Stimulated activated CD4-positive, alpha-beta T cell treated with anti-CD3 and anti-CD28 coated beads, Interleukin-4, amount 100 ng/mL, for 48 hours (primary cell): Measurements from ENCODE around the gene SERPINB7.
"Not testable (repeated sequence)": the region's sequence is repeated elsewhere in the genome, so short reads cannot be mapped to it uniquely, and the experiment has no call there.

Experiments used
- DNase-seq, 2 donors: peaks; one replicate each; pipeline ENCODE4 v3.0.0-alpha.2; 2020; ENCODE audit warnings: low read depth in 2 of 2

The SERPINB7 gene, protein sequence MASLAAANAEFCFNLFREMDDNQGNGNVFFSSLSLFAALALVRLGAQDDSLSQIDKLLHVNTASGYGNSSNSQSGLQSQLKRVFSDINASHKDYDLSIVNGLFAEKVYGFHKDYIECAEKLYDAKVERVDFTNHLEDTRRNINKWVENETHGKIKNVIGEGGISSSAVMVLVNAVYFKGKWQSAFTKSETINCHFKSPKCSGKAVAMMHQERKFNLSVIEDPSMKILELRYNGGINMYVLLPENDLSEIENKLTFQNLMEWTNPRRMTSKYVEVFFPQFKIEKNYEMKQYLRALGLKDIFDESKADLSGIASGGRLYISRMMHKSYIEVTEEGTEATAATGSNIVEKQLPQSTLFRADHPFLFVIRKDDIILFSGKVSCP

DNA sequence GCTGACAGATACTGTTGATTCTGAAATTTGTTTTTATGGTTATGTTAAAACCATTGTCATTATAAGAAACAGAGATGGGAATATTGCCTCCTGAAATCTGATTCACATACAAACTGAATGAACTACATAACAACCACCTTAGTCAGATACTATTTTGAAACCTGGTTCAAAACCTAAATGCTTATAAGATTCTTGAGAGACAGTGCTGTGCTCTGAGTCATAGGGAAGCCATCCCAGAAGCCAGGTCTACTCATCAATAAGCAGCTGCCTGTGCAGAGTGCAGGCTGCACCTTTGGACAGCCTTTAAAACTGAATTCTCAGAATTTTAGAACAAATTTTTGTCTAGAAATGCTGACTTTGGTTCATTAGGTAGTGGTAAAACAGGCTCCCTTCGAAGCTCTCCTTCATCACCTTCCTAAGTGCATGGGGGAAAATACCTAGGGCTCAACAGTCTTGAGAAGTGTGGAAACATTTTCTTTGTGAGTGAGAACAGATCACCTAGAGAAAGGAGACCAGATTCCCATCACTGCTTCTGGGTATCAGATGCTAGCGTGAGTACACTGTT is at the start of gene SERPINB7:
Gene SERPINB7, plus strand, starts transcription at position 253 of the 565 bp plus-strand sequence. CDS start 6,955 bp downstream, outside the sequence.
- DNase-seq: no peak

DNA sequence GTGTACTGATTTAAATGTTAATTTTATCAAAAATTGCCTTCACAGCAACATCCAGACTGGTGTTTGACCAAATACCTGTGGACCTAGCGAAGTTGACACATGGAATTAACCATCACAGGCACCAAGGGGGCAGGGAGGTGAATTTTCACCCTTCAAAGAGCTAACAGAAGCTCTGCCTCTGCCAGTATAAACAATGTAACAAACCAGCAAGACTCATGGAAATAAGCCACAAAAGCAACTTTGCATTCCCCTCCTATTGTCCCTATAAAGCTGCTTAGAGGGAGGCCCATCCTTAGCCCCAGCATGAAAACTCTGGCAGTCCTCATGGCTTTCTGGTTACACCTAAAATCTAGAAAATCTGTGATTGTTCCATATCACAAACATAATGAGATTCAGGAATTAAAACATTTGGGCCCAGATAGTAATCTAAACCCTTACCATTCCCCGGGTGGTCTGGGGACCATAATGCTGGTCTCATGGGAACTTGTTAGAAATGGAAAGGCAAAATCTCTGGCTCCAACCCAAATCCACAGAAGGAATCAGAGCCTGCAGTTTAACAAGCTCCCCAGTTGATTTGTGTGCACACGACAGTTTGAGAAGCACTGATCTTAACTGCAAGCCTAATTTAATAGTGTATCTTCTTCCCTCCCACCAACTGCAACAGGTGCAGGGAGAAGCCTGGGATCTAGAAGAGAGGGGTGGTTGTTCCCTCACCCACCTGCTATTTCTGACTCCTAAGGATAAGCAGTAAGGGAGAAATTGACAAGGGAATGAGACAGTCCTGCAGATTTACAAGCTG is 49.3 kb upstream of the SERPINB7 start:
- DNase-seq: no peak

DNA sequence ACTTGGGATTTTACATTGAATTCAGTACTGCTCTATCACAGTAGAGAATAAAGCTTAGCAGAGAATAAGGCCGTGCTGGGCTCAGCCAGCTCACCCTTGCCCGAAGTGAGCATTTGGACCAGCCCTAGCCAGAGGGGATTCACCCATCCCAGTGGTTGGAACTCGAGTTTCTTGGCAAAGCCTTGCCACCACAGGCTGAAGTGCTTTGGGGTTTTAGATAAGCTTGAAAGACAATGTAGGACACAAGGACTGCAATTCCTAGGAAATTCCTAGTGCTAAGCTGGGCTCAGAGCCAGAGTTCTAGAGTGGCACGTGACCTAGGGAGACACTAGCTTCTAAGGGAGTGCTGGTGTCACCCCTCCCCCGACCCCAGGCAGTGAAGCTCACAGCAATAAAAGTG is 44.4 kb upstream of the SERPINB7 start:
- DNase-seq: no peak

DNA sequence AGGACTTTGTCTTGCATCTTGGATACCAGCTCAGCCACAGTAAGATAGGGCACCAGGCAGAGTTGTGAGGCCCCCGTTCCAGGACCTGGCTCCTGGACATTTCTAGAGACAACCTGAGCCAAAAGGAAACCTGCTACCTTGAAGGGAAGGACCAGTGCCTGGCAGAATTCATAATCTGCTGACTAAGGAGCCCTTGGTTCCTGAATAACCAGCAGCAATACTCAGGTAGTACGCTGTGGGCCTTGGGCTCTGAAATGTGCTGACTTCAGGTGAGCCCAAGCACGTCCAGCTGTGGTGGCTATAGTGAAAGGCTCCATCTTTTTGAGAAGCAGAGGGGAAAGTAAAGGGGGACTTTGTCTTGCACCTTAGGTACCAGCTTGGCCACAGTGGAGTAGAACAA is 44.0 kb upstream of the SERPINB7 start:
- DNase-seq: no peak

- DNase-seq: no peak
Measured at GRCh38 chr18:63736876-63737275, 38.3 kb upstream of the SERPINB7 start.

DNA sequence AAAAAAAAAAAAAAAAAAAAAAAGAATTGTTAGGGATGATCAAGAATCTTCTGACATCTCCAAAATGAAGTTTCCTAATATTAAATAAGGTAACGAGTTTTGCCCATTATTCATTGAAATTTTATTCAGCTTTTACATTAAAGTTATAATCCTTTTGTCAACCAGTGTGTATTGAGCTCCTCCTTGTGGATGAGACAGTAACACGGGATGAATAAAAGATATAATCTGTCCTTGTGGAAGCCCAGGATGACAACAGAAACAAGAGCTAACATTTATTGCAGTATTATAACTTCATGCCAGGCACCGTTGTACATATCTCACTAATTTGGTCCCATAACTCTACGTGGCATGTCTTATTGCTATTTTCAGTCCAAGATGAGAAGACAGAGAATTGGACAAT is 33.4 kb upstream of the SERPINB7 start:
- no peak for DNase-seq

DNA sequence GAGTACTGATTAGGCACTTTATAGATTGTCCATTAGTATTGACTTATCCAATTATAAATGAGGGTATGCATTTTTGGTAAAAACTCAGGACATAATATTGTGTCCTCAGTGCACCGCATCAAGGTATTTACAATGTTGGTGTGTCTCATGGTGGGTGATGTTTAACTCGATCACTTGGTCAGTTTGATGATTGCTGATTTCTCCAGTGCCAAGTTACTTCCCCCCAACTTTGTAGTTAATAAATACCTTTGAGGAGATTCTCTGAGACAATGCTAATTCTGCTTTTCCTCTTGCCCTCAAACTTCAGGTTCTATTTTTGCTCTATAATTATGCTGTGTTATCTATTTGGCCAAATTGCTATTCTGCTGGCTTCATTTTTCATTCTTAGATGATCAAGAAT is 28.2 kb upstream of the SERPINB7 start:
- DNase-seq: no peak

DNA sequence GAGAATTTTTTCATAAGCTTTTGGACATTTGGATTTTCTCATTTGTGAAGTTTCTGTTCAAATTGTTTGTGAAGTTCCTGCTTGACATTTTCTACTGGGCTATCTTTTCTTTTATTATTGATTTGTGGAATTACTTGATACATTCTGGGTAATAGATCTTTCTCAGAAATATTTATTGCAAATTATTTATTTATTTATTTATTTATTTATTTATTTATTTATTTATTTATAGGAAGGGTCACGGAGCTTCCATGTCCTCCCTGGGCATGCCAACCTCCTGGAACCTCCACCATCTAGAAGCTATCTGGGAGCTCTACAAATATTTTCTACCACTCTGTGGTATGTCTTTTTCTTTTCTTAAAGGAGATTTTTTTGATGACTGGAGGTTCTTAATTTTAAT is 25.7 kb upstream of the SERPINB7 start:
- DNase-seq: no peak

GRCh38 chr18:63752636-63753035 is 22.6 kb upstream of the SERPINB7 start:
- no peak for DNase-seq

DNA sequence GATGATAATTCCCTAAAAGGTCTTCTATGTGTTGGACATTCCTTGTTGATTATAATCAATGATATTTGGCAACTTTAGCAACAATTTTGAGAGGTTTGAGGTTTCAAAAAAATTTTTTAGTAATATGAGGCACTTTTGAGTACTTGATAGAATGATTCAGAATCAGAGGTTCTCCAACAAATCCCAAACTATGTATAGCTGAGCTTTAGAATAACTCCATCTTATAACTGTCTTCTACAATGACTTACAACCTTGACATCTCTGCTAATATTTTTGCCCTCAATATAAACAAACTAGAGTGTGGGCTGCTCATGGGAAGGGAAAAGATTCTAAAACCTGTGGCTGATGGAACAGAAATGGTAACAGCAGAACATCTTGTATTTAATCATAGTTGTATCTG is 21.5 kb upstream of the SERPINB7 start:
- no peak for DNase-seq

DNA sequence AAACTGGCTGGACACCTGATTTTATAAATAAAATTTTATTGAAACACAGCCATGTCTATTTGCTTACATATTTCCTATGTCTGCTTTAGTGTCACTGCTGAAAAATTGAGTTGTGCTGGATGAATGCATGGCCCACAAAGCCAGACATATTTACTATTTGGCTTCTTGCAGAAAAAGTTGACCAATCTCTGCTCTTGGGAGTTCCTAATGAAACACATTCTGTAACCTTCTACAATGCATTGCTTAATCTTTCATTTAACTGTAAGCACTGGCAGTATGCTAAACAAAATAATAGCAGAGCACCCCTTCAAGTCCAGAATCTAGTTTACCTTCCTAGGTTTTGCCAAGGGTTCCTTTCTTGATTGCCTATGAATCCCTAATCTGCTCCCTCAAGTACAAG is 17.7 kb upstream of the SERPINB7 start:
- DNase-seq: no peak

- DNase-seq: no peak
Measured at GRCh38 chr18:63758615-63759240, 16.5 kb upstream of the SERPINB7 start.

GRCh38 chr18:63759786-63760185 is 15.4 kb upstream of the SERPINB7 start:
- DNase-seq: not testable (repeated sequence)

GRCh38 chr18:63762518-63762917 is 12.7 kb upstream of the SERPINB7 start:
- DNase-seq: no peak

DNA sequence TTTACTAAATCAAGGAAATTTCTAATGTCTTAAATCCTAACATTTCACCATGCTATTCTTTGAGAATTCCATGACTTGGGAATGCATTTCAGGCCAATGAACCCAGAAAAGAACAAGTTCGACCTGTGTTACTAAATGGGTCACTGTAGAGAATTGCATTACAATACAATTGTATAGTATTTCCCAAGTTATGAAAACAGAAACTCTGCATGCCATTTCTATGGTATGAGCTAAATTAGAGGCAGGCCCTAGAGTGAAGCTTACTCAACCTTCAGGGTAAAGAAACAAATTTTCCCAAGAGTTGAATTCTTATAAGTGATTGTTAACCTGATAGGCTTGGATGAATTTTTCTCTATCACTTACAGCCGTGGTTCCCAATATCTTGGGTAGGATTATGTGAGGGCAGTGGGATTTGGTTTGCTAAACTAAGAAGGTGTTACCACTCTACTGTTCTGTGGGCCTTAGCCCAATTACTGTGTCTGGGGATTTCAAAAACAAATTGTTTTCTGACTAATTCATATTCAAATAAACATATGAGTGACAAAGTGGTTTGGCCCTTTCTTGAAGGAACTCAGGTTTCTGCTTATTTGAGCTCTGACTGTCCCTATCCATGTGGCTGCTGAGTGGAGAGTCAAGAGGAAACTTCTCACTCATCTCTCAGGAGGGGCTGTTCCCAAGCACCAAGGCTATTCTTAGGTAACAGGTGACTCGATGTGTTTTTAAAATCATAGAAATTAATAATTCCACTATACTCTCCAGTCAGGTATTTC is 11.2 kb upstream of the SERPINB7 start:
- DNase-seq: no peak

DNA sequence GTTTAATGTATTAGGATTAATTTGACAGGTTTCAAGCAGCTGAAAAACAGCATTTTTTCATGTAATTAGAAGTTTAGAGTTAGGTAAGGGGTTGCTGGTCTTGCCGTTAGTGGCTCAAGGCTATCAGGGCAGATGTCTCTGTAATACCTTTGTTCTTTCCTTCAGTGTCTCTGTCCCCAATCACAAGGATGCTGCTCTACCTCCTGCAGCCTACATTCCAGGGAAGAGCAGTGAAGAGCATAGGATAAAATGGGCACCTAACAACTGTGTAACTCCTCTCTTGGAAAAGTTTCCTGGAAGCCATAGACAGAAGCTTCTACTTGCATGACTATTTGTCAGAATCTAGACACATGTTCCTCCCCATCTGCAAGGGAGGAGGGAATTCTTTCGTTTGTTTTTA is 9.4 kb upstream of the SERPINB7 start:
- no peak for DNase-seq

GRCh38 chr18:63773551-63773950 is 1.7 kb upstream of the SERPINB7 start:
- DNase-seq: no peak

DNA sequence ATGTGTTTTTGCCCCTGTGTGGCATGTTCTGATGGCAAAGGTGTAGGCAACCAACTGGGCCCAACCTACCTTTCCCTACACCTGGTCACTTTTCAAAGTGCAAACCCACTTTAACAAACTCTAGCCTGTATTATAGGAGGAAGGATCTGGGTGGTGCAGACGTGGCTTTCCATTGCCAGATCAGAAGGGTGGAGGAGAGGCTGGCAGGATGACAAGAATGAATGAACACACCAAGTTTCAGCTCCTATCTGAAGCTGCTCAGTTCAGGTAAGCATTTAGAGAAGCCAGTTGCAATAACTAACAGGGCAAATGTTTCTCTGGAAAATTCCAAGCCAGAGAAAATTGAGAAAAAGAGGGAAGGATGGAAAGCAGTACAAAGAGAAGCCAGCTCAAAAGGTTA is 707 bp upstream of the SERPINB7 start:
- no peak for DNase-seq

DNA sequence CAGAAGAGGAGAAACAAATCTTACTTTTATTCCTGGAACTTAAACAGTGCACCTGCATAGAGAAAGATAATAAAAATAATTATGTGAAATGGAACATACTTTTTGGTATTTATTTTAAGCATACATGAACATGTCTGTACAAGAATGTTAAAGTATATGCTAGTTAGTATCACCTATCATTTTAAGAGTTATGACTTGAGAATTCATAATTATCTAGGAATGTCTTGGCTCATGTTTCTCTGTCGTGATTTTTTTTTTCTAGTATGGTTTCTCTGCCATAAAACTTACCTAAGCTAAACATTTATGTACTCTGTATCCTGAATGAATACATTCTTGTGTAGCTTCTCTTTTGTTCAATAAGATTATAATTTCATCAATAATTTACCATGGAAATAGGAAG is 4.2 kb downstream of the SERPINB7 start:
- DNase-seq: no peak

DNA sequence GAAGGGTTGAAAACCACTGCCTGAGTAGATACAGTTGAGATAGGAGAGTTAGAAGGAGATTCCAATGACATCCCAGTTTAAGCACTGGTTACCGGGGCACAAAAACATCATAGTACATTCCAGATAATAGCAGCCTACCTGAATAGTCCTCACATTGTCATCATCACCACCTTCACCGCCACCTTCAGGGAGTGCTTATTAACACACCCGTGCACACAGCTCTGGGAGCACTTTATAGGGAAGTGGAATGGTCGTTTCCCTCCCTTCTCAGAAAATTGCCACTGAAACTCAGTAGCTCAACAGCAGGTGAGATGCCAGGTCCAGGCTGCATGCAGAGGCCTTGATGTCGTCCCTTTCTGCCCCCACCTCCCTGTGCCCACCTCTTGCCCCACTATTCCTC is 8.2 kb downstream of the SERPINB7 start:
- DNase-seq: no peak

DNA sequence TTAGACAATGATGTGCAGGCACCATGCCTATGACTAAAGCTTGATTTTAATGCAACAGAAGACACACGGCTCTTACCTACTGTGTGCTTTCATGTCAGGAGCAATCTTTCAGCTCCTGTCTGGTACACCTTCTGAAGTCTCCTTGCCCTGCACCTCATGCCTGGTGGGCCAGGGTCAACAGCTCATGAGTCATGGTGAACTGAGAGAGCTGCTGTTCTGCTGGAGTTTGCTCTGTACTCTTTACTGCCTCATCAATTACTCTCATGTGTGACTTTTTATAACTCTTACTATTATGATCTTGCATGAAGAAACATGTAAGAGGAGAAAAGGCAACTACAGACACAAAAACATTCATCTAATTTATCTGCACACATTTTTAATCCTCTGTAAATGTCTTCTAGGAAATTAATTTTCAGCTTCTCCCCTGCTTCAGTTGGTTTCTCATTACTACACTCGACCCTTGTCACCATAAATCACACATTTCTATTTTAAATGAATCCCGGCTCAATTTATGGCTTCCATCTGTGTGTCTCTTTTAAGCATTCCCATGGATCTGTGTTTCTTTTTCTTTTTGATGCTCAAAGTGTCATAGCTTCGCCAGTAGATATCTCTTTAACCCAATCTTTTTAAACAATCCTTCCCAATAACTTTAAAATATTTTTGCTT is 9.7 kb downstream of the SERPINB7 start:
- no peak for DNase-seq
